HCT116 (cell line): Measurements from ENCODE around the gene TRDMT1.

ENCODE experiments used
- CBX3 ChIP-seq: IDR thresholded peaks from 2 replicates; pipeline ENCODE4 v1.6.1; 2012; ENCODE audit warnings: low read depth
- CEBPB ChIP-seq: IDR thresholded peaks from 2 replicates; pipeline ENCODE4 v1.6.1; 2012; ENCODE audit warnings: low read depth
- EZH2 ChIP-seq: fragments of 200-600 bp; sonication (generic); IDR thresholded peaks from 2 replicates; pipeline ENCODE4 v1.6.1; 2017; ENCODE audit warnings: antibody characterized with exemption, mixed run types
- EZH2phosphoT487 ChIP-seq: fragments of 200-600 bp; IDR thresholded peaks from 2 replicates; pipeline ENCODE4 v1.6.1; 2018; ENCODE audit warnings: antibody characterized with exemption, borderline replicate concordance
- POLR2A ChIP-seq: IDR thresholded peaks from 2 replicates; pipeline ENCODE4 v1.7.0; 2011; ENCODE audit warnings: borderline replicate concordance; ENCODE audit not compliant: insufficient read depth, insufficient read length; ENCODE audit errors: extremely low read depth
- POLR2AphosphoS5 ChIP-seq: IDR thresholded peaks from 2 replicates; pipeline ENCODE4 v1.6.1; 2011; ENCODE audit warnings: mild to moderate bottlenecking, low read depth, low read length, moderate library complexity
- SP1 ChIP-seq: IDR thresholded peaks from 2 replicates; pipeline ENCODE4 v1.6.1; 2012; ENCODE audit warnings: low read depth
- TCF7L2 ChIP-seq: IDR thresholded peaks from 2 replicates; pipeline ENCODE4 v1.7.0; 2011; ENCODE audit warnings: borderline replicate concordance, inconsistent platforms; ENCODE audit not compliant: insufficient read depth, insufficient read length; ENCODE audit errors: extremely low read depth
- YY1 ChIP-seq: IDR thresholded peaks from 2 replicates; pipeline ENCODE4 v1.6.1; 2011; ENCODE audit warnings: low read length, low read depth, moderate library complexity, mild to moderate bottlenecking; ENCODE audit not compliant: insufficient replicate concordance; ENCODE audit errors: extremely low read depth
- ZFX ChIP-seq: fragments of 450-650 bp; IDR thresholded peaks from 2 replicates; pipeline ENCODE4 v1.6.1; 2017
- TF ChIP-seq, protein P1 (sequence below), 3 experiments: fragments of 200-600 bp in 1 of 3; sonication (generic) in 1 of 3; IDR thresholded peaks in 2 of 3; conservative IDR thresholded peaks in 1 of 3; 2 replicates each; pipeline ENCODE4 v1.5.1; 2012 to 2017; ENCODE audit warnings: low read depth in 2 of 3, low read length in 2 of 3, antibody characterized with exemption in 1 of 3, borderline replicate concordance in 1 of 3, control low read depth in 1 of 3, mild to moderate bottlenecking in 1 of 3, mixed read lengths in 1 of 3, mixed run types in 1 of 3, moderate library complexity in 1 of 3; ENCODE audit not compliant: insufficient read depth in 1 of 3
- TF ChIP-seq, protein P2 (sequence below): IDR thresholded peaks from 2 replicates; pipeline ENCODE4 v1.6.1; 2012
- TF ChIP-seq, protein P3 (sequence below): IDR thresholded peaks from 2 replicates; pipeline ENCODE4 v1.6.1; 2012

DNA sequence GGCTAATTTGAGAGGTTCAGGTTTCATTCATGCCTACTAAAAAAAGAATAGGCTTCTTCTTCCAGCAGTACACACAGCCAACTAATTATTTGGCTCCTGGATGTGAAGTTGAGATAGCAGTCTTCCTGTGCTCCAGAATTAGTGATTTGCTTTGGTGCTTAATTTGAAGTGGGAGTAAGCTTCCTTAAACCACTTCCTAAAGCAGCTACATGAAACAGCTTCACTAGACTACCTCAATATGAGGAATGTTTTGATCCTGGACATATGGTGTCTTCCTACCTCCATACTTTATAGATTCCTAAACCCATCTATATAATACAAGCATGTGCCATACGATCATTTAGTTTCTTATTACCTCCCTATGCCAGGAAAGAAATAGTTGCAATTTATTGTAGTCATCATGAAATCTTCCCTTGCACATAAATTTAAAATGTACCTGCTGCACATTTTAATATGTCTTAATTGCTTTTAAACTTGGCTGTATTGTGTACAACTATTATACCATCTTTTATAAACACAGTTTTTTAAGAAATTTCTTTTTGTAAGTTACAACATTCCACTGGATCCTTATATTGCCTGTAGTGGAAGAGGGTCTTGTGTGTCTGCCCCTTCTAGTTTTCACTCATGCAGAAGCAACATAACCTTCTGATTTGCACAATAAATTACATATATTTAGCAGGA lies 35.1 kb upstream of the TRDMT1 start:
- TF ChIP-seq, protein P1, sequence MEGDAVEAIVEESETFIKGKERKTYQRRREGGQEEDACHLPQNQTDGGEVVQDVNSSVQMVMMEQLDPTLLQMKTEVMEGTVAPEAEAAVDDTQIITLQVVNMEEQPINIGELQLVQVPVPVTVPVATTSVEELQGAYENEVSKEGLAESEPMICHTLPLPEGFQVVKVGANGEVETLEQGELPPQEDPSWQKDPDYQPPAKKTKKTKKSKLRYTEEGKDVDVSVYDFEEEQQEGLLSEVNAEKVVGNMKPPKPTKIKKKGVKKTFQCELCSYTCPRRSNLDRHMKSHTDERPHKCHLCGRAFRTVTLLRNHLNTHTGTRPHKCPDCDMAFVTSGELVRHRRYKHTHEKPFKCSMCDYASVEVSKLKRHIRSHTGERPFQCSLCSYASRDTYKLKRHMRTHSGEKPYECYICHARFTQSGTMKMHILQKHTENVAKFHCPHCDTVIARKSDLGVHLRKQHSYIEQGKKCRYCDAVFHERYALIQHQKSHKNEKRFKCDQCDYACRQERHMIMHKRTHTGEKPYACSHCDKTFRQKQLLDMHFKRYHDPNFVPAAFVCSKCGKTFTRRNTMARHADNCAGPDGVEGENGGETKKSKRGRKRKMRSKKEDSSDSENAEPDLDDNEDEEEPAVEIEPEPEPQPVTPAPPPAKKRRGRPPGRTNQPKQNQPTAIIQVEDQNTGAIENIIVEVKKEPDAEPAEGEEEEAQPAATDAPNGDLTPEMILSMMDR (IDR thresholded peaks at IDR 0.05 in 2 of 3, conservative IDR thresholded peaks at IDR 0.05 in 1 of 3; ENCODE audit: borderline replicate concordance in 1 of 3, insufficient read depth in 1 of 3, low read depth in 2 of 3, low read length in 2 of 3): no peak
- TF ChIP-seq YY1 (no peak), EZH2 (no peak), TCF7L2 (no peak), CEBPB (no peak), ZFX (no peak), EZH2phosphoT487 (no peak), POLR2AphosphoS5 (no peak), SP1 (no peak), CBX3 (no peak), POLR2A (no peak)
- TF ChIP-seq, protein P2, sequence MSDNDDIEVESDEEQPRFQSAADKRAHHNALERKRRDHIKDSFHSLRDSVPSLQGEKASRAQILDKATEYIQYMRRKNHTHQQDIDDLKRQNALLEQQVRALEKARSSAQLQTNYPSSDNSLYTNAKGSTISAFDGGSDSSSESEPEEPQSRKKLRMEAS: no peak
- TF ChIP-seq, protein P3, sequence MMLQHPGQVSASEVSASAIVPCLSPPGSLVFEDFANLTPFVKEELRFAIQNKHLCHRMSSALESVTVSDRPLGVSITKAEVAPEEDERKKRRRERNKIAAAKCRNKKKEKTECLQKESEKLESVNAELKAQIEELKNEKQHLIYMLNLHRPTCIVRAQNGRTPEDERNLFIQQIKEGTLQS: no peak
